GM10266 (cell line): ENCODE results near the gene VPS13C.

Experiments used
- DNase-seq: peaks from one replicate; pipeline ENCODE4 v3.0.0; 2012; ENCODE audit errors: extremely low spot score
- TF ChIP-seq, protein P1 (sequence below): IDR thresholded peaks from 2 replicates; pipeline ENCODE4 v1.5.1; 2012; ENCODE audit warnings: mild to moderate bottlenecking, low read depth; ENCODE audit not compliant: control insufficient read depth, insufficient read depth; ENCODE audit errors: missing control alignments

The VPS13C gene

DNA sequence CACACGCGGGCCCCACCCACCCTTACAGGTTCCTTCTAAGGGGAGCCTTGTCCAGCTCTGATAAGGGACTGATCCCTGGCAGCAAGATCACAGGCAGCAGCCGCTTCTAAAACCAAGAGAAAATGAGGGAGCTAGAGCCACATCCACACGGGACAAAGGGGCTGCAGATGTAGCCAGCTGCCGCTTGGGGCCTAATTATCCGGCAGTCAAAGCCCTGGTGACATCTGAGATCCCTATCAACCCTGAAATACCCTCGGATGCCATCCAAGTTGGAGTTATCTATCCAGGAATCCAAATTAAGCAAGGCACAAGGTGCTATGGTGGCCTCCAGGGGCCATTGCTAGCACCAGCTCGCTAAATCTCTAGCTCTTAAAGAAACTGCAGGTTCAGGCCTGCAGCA lies 248.3 kb downstream of the VPS13C start:
- TF ChIP-seq, protein P1, sequence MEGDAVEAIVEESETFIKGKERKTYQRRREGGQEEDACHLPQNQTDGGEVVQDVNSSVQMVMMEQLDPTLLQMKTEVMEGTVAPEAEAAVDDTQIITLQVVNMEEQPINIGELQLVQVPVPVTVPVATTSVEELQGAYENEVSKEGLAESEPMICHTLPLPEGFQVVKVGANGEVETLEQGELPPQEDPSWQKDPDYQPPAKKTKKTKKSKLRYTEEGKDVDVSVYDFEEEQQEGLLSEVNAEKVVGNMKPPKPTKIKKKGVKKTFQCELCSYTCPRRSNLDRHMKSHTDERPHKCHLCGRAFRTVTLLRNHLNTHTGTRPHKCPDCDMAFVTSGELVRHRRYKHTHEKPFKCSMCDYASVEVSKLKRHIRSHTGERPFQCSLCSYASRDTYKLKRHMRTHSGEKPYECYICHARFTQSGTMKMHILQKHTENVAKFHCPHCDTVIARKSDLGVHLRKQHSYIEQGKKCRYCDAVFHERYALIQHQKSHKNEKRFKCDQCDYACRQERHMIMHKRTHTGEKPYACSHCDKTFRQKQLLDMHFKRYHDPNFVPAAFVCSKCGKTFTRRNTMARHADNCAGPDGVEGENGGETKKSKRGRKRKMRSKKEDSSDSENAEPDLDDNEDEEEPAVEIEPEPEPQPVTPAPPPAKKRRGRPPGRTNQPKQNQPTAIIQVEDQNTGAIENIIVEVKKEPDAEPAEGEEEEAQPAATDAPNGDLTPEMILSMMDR = no peak
- DNase-seq = no peak

DNA sequence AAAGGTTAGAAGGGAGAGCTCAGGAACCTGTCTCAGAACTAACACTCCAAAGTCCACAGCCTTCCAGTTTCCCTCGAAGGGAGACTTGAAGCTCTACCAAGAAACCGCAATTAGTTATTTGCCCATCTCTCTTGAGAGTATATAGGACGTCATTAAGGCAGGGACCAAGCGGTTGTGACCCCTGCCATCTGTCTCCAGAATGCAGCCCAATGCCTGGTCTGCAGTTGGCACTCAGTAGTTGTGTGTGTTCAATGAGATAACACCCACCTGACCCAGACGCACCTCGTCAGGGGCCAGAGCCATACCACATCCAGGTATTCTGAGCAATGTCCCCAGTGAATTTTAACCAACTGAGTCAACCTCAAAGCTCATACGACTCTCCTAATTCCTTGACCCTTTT lies 251.0 kb downstream of the VPS13C start:
- no peak for DNase-seq
- TF ChIP-seq, protein P1 = no peak

DNA sequence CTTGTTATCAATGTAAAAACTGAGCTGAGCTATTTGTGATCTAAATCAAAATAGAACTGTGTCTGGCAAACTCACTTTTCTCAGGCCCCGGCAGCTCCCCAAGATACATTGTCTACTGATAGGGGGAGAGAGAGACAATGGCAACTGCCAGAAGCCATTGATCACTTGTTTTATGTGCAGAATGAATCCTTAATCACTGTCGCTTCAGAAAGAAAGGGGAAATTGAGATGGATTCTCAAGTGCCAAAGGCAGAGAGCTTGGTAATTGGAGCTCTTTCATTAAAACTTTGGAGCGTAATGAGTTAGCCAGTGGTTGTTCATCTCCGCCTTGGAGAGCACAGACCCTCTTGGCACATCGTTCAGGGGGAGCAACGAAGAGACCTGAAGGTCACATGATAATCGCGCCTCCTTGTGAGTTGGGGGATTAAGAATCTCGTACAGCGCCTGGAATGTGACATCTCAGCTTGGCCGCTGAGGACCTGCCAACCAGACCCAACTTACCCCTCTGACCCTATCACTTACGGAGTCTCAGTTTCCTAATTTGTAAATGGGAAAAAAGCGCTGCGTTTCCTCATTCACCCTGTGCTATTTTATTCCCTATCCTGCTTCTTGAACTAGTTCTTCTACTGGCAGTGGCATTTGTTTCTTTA lies 252.8 kb downstream of the VPS13C start:
- TF ChIP-seq, protein P1 = no peak
- DNase-seq = no peak
